ENCODE data around the gene WASHC3.

WASHC3 gene

GRCh38 chr12:101967506-101967905 is 94.3 kb downstream of the WASHC3 start:
- DNase-seq (ENCODE audit: low spot score) = no peak

- no peak for DNase-seq (ENCODE audit: low spot score)
These were observed 95.3 kb downstream of the WASHC3 start for GRCh38 chr12:101966496-101966895.

- no peak for DNase-seq (ENCODE audit: low spot score)
These were observed 98.1 kb downstream of the WASHC3 start for GRCh38 chr12:101963697-101964096.
